Hematopoietic multipotent progenitor cell treated with erythropoietin and hydrocortisone succinate and interleukin-3 and kit ligand, for 6 days (in vitro differentiated cells): ENCODE measurements around the gene INSYN2B.

Experiments
- DNase-seq: peaks from one replicate; pipeline ENCODE4 v3.0.0-alpha.2; 2015

INSYN2B gene

DNA sequence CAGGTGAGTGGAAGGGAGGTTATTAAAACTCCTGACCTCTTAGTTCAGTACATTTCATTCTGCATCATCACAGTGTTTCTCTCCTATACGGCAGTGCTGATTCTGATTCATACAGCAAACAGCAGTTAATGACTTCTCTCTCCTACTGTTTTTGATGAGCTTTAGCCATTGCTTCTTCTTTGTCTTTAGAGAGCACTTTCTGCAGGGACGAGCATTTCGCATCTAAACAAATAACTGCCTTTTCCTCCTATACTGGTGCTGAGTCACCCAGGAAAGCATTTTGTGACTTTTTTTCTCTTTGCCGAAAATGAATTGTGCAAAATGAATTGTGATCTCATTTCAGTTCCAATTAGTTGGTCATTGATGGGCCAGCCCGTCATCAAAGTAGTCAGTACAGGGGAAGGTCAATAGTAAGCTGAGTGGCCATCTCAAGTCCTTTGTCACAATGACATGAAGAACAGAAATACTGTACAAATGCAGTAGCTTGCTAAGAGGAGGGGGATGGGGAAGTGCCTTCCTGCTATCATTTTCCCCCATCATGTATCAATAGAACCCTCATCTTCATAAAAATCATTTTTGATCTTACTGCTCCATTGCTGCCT is 98.5 kb downstream of the INSYN2B start:
- DNase-seq: no peak

DNA sequence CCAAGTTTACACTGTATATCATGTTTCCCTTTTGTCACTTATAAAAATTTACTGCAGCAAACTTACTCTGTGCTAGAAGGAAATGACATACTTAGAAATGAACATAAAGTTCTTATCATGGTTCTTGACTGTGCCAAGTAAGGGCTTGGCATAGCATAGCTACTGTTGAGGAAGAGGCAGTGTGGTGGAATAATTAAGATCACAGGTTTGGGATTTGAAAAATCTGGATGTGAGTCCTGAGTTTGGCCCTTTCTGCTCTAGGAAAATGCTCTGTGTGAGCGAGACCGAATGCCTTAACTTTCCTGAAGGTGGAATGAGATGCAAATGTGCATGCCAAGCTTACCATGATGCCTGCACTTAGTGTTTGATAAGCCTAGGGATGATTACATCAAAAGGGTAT is 99.5 kb downstream of the INSYN2B start:
- no peak for DNase-seq

DNA sequence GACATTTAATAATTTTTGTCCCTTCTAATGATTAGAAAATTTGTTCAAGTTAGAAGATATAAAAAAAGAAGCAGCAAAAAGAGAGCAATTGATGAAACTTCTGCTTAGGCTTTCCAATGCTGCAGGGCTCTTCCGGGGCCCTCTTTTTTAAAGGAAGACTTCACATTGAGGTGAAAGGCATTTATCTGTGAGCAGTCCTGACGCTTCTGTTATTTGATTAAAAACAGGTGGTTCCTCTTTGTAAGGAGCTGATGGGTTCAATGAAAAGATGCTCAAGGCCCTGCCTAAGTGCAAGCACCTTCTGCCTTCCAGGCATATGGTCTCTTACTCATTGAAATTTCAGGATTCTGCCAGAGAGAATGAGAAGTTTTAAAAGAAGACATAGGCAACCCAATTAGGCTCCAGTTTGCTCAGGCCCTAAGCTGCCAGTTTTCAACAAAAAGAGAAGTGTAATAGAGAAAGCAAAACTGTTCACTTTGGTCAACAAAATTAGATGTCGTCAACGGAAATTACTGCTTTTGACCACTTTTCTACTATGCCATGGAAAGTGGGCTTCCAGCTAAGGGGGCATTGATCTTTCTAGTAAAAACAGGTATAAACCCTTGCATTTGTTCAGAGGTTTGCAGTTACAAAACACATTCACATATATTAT is 100.2 kb downstream of the INSYN2B start:
- DNase-seq: no peak

DNA sequence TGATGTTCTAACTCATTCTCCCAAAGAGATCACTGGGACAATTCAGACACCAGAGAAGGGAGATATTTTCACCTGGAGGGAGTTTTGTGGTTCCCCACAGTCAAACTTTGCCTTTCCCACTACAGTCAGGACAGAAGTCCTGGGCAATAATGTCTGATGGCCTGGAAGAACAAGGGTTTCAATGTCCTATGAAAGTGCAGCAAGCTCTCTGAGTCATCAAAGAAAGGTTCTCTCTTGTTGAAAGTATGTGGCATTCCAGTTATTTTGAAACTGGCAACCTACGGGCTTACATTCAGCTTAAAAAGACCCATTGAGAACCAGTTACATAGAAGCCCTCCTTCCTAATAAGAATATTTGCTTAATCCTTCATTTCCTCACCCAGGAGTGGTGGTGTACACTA is 103.9 kb downstream of the INSYN2B start:
- no peak for DNase-seq

DNA sequence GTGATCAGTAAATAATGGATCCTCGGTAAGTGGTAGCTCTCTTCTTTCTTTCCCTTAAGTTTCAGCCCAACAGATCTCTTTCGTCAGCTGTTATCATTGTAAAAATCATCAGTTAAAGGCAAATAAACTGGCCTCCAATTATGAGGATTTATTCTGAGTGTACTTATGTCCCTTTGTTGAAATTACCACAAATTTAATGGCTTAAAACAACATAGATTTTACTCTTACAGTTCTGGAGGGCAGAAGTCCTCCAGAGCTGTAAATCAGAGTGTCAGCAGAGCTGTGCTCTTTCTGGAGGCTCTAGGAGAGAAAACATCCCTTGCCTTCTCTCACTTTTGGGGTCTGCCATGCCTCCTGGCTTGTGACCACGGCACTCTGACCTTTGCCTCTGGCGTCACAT is 104.6 kb downstream of the INSYN2B start:
- no peak for DNase-seq

DNA sequence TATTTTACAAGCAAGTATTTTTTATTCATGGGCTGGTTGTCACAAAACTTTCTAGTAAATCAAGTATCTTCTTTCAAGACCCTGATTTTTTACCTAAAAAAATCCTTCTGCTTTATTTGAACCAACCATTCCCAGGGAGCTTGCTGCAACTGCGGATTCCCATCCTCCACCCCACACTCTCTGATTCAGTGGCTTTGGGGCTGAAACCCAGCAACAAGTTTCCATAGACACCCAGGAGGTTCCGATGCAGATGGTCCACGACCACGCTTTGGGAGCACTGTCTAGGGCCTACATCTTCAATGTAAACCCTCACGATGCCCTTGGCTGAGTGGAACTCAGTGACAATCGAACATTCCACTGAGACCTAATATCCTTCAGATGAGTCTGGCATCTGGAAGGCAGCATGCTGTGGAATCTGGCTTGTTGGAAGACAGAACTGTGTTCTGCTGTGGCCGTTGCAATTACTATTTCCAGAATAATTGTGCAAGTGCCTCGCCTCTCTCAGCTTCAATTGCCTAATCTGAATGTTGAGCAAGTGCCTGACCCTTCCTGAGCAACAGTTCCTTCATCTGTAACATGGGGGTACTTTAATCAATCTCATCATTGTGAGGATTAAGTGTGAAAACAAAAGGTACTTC is 105.1 kb downstream of the INSYN2B start:
- peak; percentile 55 for DNase-seq

DNA sequence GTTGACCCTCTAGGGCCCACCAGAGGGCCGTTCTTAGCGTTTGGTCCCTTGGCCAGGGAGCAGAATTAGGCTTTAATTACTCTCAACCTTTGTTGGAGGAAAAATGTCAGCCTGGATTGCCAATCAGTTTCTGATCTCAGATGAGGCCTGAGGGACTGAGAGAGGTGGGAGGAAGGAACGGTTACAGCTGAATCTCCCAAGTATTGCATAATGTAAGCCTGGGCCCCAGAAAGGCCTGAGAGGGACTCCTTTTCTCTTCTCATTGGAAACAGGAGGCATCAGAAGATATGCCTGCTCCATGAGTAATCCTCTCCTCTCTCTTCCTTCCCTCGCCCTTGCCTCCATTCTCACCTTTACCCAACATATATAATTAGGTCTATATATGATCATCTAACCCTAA is 105.7 kb downstream of the INSYN2B start:
- no peak for DNase-seq

DNA sequence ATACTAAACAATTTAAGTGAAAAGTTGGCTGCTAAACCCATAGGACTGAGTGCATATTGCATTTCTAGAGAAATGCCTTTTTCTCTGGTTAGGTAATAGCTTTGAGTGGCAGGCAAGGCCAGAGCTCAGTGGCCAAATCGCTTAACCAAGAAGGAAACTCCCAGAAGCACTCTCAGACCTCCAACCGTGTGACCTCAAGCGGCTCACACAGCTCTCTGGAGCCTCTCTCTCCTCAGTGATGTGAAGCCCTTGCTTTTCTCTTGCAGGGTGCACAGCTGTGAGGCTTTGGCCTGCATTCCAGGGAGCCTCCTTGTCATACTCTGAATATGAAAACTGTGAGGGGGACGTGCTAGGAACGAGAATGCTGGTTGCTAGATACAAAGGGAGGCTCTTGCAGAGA is 106.7 kb downstream of the INSYN2B start:
- DNase-seq: peak; percentile 52

DNA sequence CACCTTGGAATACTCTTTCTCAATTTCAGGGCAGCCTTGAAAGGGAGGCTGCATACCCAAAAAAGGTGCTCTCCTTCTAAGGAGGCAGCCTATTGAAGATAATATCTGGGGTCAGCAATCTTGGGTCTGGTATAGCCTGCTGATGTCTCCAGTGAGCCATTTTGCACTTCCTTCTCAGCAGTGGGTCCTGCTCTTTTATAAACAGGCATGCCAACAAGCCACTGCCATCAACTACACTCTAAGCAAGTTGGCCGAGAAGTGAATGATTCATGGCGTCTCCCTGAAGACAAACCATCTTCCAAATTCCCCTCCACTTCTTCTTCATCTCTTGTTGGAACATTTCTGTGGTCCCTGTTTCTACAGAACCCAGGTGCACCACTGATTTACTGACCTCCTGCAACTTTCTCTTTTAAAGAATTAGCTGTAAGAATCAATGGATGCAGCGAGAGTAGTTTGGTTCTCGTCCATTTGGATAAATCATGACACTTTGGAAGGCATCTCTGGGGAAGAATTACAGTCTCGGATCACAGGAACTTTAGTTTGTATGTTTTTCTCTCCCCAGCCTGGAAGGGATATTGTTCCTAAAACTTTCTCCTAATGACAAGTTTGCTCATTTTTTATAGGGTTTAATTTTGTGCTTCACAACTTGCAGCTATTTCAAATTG is 108.3 kb downstream of the INSYN2B start:
- DNase-seq: no peak

DNA sequence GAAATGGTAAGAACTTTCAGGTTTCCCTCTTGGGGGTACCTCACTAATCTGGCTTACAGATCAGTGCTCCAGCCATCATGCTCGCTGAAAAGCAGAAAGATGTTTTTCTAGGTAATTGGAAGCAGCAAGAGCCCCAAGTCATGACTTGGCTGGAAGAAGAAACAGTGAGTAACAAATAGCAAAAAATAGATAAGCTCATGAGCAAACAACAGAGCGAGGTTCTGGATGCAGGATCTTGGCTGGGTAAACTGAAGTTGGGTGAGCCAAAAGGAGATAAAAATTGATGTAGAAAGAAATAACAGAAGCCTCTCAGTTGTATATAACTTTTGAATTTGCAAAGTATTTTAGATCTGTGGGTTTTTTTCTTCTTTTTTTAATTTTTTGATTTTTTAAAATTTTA is 110.1 kb downstream of the INSYN2B start:
- DNase-seq: no peak

DNA sequence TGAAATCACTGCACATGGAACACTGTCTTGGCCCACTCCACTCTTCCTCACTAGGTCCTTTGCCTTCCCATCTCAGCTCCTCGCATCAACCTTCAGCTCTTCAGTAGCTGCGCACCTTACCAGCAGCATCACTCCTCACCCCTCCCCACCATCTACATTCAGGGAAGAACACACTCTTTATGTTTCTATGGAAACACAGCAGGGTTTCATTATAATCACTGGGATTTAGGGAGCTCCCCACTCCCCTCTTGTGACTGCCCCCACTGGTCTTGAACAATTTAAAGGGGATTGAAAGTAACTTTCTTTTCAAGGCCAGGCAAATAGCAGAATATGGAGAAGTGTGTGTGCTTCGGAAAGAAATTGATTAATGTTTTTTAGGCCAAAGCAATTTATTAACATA is 111.2 kb downstream of the INSYN2B start:
- no peak for DNase-seq

DNA sequence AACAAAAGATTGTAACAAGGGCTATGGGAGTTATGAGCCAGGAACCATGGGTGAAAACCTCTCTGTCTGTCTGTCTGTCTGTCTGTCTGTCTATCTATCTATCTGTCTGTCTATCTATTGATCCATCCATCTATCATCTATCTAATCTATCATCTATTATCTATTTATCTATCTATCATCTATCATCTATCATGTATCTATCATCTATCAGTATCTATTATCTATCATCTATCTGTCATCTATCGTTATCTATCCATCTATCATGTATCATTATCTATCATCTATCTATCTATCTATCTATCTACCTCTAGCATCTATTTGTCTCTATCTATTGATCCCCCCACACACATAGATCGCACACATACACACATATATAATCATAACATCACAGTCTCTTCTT is 112.9 kb downstream of the INSYN2B start:
- DNase-seq: no peak

DNA sequence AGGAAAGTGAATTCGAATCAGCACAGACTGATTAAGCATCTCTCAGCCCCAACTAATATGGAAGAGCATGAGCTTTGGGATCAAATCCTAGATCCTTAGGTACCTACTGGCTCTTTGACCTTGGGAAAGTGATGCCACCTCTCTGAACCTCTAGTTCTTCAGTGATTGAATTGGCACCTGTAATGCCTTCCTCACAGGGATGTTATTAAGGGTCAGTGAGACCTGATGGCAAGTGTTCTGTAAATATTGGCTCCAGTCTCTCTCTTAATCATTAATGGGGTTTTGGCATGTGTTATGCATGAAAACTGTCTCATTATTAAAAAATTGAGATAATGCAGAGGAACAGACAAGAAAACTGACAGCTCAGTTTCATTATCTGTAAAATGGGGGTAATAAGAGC is 115.8 kb downstream of the INSYN2B start:
- DNase-seq: no peak

DNA sequence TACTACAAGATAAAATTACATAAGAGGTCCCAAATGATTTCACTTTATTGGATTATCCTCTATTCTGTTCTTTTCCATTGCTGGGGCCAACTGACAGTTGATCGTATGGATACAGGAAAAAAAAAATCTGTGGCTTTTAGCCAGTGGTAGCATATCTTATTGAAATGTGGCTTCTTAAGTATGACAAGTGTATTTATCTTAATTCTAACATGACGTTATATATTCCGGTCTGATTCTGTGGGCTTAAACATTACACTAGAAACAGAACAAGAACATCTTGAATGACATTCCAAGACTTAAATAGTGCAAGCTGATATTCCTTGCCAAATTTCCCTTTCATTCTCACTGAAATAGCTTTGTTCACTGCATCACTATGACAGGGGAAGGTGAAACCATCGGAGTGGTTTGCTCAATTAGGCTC is 117.9 kb downstream of the INSYN2B start:
- DNase-seq: no peak

DNA sequence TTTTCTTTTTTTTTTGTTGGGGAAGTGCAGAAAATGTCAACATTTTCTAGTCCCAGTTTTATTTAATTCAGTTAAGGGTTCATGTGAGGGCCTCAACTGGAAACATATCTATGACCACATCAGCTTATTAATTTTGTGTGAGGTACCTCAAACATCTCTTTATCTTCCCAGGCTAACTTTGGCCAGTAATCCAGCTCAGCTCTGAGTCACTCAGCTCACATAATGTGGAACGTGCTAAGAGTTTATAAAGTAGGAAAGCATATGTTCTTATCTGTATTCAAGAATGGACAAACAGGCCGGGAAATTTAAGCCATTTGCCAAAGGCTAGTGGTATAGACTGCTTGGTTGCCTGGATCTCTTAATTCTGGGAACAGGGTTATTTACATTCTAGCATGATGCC is 118.4 kb downstream of the INSYN2B start:
- DNase-seq: no peak

DNA sequence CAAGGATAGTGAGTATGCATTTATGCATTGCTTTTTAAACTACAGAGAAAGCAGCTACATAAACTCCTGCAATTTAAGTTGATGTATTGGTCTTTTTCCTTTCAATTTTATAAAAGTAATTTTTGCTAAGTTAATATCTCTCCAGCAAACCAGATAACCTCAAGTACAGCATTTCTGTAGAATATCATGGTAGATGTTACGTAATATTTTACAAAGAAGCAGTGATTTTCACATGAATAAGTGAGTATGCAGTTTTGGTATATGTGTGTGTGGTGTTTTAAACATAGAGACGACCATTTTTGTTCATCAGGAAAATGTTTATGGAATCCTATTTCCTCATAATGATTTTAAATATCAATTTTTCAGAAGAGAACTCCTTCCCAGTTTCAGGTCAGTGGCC is 118.9 kb downstream of the INSYN2B start:
- DNase-seq: no peak

DNA sequence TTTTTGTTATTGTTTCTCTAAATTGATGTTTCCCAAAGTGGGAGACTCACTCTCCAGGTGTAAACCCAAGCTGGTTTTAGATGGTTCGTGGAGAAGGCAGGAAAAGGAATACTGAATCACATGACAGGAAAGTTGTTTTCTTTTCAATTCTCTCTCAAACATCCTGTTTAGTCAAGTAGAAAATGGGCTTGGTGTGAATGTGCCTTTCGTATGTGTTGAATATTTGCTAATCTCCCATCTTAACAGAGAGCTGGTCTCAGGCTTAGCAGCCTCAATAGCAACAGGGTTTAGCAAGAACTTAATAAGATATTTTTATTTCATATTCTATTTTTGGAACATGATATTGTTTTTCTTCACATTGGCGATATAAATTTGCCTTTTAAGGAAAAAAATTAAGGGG is 119.7 kb downstream of the INSYN2B start:
- no peak for DNase-seq

DNA sequence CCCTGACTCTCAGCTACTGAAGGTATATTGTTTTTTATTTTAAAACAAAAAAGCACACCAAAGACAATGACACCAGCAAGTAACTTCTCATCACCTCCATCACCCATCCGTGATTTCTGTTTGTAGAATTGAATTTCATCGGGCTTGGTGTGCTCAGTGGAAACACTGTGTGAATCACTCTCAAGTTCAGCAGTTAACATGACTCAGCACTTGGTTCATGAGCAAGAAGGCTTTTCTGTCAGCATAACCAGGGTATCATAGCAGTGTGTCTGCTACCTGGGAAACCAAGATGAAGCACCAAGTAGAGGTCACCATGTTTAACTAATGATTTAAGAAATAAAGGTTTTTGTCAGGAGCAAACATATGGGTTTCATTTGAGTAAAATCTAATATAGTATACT is 123.7 kb downstream of the INSYN2B start:
- peak; percentile 30 for DNase-seq

DNA sequence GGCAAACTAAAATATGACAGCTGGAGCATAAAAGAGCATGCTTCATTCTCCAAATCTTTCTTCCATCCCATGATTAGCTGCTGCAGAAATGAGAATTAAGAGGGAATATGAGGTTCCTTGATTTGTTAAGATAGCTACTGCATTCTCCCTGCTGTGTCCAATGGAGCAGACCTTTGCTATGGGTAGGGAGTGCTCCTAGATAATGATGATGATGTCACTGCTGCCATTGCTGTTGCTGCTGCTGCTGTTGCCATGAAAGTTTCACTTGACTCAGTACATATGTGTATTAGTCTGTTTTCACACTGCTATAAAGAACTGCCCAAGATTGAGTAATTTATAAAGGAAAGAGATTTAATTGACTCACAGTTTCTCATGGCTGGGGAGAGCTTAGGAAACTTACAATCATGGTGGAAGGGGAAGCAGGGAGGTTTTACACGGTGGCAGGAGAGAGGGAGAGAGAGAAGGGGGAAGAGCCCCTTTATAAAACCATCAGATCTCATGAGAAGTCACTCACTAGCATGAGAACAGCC is 128.9 kb downstream of the INSYN2B start:
- DNase-seq: no peak

DNA sequence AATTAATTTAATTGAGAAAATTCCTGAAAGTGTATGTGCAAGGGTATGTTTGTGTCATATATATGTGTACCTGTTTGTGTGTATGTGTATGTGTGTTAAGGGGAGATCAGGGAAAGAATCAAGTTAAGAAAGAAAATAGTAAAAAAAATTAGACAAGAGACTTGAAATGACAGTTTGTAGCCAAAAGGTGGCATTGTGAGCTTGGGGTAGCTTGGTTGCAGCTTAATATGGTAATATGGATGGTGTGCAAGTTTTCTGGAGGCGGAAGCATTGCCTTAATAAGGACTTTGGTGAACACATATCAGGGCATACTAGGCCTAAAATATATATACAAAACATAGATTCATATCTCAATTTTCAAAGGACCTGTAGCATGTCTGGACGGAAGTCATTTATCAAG is 129.9 kb downstream of the INSYN2B start:
- no peak for DNase-seq

DNA sequence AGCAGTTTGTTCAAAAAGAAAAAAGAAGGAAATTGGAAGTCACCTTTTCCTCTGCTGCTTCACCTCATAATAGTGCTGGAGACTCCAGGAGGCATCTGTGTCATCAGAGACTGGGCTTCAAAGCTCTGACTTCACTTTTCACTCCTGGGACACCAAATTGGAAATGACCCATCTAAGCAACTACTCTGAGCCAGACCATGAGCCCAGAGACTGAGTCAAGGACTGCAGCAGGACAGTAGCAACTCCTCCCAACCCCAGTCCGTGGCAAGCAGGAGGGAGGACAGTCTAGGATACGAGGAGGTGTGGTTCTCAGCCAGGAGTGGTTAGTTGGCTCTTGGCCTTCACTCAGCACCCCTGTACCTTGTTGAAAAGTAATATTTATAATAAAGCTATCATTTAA is 131.5 kb downstream of the INSYN2B start:
- no peak for DNase-seq

DNA sequence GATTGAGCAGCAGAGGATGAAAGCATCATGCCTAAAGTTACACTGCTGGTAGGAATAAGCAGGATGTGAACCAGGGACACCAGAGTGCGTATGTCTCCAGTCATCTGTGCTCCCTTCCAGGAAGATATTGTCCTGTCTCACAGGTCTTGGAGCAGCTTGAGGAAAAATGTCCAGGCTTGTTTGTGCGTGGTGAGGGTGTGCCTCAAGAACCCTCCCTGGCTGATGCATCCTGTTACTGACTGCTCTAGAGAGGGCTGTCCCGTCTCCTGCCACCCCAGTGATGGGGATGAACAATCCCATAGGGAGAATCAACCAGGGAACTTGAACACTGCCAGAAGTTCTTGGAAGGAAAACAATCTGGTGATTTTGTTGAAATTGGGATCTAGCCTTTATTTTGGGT is 132.0 kb downstream of the INSYN2B start:
- no peak for DNase-seq

DNA sequence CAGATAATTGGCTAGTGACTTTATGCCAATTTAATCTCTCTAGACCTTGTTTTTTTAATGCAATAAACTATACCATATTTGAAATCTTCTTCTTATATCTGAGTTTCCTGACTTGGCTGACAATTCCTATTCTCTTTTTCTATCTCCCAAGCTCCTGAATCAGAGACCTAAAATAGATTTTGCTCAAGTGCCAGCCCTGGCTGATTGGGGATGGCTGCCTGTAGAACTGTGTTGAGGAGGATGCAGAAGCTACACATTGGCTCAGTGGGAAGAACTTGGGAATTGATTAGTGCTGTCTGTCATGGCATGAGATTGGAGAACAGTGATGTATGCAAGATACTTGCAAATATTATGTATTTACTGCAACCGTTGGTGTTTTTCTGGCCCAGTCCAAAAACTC is 132.8 kb downstream of the INSYN2B start:
- no peak for DNase-seq

DNA sequence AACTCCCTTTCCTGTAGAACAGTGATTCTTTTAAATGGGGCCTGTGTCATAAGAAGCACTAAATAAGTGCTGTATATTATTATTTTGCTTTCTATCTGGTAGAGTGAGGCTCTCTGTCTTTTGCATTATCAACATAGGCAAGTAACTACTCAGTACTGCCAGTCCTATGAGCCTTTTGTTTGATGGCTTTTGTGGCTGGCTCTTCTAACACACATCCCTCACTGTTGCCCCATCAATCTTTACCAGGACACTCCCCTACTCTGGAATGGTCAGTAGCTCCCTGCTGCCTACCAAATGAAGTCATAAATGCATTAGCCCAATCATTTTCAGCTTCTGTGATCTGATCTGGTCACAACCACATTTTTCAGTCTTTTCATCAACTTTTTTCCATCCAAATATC is 137.6 kb downstream of the INSYN2B start:
- DNase-seq: no peak
